ENCODE results near the gene ARSB. TPM values are rescaled to one million over a fixed set of nuclear protein-coding genes. Genes with fewer than 3 reads are reported as not detected.
"Not testable (repeated sequence)": the region's sequence is repeated elsewhere in the genome, so short reads cannot be mapped to it uniquely, and the experiment has no call there.

Gene ARSB
- polyA plus RNA-seq, 4 donors, result 17.6 to 20.6 (median 19.0) TPM

DNA sequence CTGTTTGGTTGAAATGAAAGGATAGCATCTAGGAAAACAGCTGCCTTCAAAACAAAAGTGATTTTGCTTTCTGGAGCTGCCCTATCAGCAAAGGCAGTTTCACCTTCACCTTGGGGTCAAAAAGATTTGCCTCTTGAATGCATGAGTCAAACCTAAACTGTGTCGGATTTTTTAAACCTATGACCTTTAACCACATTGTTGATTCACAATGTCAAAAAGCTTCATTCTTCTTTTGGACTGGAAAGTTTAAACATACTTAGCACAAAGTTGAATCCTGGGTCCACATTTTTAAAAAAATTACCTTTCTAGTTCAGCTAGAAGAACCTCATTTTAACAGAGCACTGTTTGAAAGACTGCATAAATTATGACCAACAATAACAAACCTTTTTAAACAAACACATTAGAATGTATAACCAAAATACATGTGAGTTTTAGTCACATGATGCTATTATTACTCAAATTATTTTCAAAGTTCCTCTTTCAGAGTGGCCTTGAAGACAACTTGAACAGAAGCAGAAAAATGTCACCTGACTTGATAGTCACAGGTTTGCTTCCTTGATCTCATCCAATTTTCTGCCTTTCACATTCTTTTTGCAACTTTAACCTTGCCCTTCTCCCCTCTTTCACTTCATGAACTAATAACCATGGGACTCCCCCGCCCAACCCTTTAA is 226.8 kb downstream of the ARSB start:
- DNase-seq (ENCODE audit: low read depth in 4 of 4, low spot score in 2 of 4), result no peak

DNA sequence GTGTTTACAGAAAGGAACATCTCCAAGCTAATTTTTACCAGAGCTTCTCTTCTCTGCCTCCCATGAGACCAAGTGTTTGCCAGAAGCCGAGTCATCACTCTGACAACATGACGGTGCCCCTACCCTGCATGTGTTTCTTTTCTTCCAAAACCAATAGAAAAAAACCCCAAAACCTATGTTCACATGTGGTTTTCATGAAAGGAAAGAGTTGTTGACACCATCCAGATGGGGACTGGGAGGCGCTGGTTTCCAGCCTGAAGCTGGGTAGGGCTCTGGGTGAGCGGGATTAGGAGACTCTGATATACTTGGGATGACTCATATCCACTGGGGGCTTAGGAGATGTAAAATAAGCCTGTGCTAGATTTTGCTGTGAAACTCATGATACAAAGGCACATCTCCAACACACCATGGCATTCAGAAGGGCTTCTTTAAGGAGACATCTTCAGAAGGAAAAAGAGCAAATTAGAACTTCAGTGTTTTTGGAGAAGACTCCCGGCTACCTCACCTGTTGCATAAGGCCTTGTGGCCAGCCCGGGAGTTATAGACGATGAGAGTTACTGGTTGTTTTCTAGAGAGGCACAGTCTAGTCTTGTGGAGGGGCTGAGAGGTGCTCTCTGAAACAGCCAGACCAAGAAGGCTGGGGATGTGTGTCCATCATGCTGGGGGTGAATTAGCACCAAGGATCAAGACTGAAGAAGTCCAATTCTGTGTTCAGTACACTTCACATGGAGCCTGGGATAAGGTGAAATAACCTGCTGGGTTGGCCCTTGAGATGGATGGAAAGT is 227.6 kb downstream of the ARSB start:
- DNase-seq (ENCODE audit: low read depth in 4 of 4, low spot score in 2 of 4), result no peak

DNA sequence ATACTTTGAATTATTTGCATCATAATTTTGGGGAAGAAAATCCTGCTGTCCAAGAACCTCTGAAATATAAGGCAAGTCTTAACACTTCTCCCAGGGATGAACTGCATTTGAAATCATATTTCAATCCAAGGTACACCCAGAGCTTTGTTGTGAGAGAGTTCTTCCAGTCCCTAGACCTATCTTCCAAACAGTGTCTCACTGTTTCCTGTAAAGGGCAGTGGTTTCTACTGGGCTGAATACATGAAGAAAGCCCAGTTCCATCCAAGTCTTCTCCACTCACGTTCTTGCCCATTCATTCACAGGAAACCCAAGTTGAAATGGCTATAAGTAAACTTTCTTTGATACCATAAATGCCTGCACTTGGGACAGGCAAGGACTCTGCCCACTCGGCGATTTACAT is 228.3 kb downstream of the ARSB start:
- DNase-seq (ENCODE audit: low read depth in 4 of 4, low spot score in 2 of 4), result no peak

DNA sequence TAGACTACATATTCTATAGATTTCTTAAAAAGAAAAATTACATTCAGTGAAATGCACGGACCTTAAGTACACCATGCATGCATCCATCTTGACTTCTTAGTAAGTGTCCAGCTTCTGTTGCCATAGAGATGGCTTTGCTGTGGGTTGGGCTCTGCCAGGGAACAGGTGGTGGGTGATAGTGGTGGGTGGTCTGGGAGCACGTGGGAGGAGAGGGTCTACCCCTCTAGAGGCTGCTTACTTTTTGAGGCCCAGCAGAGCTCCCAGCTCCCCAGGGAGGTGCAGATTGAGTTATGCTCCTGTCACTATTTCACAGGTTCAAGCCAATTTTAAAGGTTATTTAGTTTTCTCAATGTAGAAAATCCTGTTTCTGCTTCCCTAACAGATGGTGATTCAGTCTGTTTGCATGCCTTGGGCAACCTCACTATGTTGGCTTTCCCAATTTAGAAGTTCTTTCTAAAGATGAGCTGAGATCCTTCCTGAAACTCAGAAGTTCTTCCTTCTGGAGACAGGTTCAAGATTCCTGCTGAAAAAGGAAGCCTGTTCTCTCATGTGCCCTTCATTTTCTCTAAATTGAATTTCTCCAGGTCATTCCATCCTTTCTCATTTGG is 229.2 kb downstream of the ARSB start:
- DNase-seq (ENCODE audit: low read depth in 4 of 4, low spot score in 2 of 4), result no peak

DNA sequence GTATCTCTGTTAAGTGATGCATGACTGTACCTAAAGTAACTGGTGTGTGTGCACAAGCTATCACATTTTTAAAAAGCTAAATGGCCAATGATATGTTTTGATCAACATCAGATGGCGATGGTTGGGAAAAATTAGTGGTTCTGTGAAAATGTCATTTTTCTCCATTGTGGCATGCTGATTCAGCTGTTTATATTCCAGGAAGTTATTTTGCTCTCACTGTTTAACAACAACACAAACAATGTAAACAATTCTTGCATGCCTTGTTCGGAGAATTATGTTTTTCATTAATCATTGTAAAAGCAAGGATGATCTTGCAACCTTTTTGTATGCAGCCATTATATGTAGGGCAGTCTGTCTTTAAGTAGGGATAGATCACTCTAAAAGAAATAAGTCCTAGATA is 230.5 kb downstream of the ARSB start:
- DNase-seq (ENCODE audit: low read depth in 4 of 4, low spot score in 2 of 4), result no peak

GRCh38 chr5:78753093-78753531 is 232.0 kb downstream of the ARSB start:
- no peak for DNase-seq (ENCODE audit: low read depth in 4 of 4, low spot score in 2 of 4)

DNA sequence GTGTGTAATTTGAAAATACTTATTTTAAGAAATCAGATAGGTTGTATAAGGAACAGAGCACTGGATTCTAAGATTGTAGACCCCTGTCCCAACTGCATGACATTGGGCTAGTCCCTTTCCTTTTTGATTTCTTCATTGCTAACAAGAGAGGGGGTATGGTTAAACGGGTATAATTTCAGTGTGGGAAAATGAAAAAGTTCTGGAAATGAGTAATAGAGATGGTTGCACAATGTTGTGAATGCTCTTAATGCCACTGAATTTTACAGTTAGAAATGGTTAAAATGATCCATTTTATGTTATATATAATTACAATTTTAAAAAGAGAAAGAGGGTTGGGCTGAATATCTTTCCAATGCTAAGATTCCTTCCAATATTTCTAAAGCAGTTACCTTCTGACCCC is 233.2 kb downstream of the ARSB start:
- DNase-seq (ENCODE audit: low read depth in 4 of 4, low spot score in 2 of 4), result no peak

- no peak for DNase-seq (ENCODE audit: low read depth in 4 of 4, low spot score in 2 of 4)
Measured at GRCh38 chr5:78750281-78750680, 234.8 kb downstream of the ARSB start.

DNA sequence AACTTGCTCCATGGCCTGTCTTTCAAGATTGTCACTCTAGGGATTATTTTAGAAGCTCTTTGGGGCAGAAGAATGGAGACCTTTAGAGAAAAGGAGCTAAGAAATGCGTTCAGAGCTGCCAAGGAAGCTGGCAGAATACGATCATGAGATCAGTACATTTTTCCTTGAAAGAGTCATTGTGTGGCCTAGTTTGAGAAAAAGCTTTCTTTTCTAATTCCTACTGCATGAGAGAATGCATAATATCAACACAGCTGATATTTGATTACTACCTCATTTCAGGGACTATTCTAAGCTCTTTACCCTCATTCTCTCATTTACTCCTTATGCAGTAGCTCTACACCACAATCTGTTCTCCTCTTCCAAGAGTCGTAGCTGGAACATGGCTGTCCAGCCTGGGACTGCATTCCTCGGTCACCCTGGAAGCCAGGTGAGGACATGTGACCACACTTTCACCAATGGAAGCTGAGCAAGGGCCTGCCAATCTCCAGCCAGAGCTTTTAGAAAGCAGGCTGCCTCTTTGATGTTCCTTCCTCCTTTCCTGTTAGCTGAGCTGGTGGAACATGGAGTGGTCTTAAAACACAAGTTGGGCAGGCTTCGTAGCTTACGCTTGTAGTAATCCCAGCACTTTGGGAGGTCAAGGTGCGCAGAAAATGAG is 237.3 kb downstream of the ARSB start:
- no peak for DNase-seq (ENCODE audit: low read depth in 4 of 4, low spot score in 2 of 4)

DNA sequence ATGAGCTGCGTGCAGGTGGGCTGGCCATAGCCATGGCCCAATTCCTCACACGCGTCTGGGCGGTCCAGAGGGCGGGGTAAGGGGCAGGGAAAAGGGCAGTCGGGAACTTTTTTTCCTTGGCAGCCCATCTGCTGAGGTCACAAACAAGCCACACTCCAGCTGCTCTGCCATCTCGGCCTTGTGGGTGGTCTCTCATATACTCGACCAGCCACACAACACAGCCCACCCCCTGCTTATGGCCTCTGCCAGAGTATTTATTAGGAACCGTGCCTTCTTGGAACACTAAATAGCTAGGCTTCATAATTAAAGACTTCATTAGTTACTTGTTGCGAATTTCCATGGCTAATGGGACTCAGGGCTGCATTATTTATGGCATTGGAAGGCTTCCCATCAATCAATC is 238.1 kb downstream of the ARSB start:
- DNase-seq (ENCODE audit: low read depth in 4 of 4, low spot score in 2 of 4), result no peak

GRCh38 chr5:78746021-78746770 is 238.9 kb downstream of the ARSB start:
- no peak for DNase-seq (ENCODE audit: low read depth in 4 of 4, low spot score in 2 of 4)

DNA sequence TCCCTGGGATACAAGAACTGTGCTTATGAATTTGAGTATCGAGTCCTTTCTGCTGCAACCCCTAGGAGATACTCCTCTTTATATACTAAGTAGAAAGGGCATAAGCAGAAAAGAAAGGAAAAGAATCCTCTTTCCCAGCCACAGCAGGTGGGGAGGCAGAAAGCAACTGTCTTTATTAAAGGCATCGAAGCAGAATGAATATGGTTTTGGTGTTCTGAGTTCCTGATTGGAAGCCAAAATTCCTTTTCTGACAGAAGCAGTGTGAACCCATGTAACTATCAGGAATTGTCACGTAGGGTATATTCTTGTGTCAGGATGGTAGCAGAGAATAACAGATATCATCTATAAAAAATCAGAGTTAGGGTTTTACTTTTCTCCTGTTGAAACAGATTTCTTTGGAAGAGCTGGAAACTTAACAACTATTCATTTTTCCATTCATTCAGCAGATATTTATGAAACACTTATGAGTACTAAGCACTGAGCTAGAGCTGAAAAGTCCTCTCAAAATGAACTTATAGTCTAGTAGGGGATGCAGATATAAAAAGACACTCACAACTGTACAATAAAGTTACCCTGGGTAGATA is 240.1 kb downstream of the ARSB start:
- DNase-seq (ENCODE audit: low read depth in 4 of 4, low spot score in 2 of 4), result no peak

DNA sequence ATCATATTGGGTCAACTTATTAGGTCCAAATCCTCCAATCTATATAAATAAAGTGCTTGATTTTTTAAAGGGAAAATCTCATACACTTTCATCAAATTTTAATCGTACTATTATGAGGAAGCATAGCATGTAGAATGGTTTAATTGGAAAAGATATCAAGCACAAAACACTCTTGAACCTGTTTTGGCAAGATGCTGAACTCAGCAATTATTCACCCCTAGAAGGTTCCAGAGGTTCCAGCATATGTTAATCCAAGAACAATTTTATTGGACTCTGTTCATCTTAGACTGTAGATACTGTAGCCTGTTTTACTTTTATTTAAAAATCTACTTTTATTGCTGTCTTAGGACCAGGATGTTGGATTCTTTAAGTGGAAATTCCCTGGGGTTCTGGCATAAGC is 244.1 kb downstream of the ARSB start:
- no peak for DNase-seq (ENCODE audit: low read depth in 4 of 4, low spot score in 2 of 4)

DNA sequence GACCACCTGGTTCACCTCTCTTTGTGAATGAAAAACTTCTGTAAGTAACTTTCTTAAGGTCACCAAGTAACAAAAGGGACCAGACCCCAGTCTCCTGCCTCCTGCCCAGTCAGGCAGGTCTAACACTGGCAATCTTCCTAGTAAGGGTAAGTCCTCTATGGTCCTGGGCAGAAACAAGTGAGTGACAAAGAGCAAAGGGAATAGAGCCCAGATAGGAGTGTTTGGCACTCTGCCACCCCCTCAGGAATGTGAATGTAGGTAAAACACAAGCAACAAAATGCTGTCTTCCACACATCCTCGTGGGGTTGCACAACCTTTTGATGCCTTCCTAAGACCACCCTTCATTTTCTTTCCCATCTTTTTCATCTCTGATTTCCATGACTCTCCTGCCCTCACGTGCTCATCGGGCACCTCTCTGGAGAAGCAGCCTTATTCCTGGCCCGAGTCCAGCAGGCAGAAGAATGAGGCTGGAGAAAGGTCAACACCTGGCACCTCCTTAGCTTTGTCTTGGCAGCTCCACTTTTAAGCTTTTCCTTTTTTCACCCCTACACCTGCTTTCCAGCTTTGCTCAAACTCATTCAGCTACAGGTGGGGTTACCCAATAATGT is 246.3 kb downstream of the ARSB start:
- no peak for DNase-seq (ENCODE audit: low read depth in 4 of 4, low spot score in 2 of 4)

- no peak for DNase-seq (ENCODE audit: low read depth in 4 of 4, low spot score in 2 of 4)
Measured at GRCh38 chr5:78738104-78738503, 247.0 kb downstream of the ARSB start.

DNA sequence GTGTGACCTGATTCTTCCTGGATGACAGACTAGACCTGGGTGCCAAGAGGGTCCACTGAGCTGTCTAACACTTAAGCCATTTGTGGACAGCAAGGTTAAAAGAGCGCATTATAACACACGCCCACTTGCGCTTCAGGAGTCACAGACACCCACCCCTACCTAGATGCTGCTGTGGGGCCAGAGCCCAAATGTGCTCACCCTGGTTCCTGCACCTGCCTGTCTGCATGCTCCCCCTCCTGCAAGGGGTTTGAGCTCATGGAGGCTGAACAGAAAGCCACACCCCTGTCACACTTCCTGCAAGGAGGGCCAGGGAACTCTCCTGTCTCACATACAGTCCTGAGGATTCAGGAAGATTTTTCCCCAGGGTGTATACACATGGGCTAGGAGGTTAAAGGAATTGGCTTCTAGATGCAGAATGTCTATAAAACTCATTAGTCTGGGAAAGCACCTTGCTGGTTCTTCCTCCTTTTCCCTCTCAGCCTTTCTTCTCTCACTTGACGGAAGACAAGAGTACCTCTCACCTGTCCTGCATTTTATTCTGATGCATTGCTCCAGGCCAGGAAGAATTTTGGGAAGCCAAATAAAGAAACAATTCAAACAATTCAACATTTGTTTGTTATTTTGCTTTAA is 249.2 kb downstream of the ARSB start:
- DNase-seq (ENCODE audit: low read depth in 4 of 4, low spot score in 2 of 4), result no peak

DNA sequence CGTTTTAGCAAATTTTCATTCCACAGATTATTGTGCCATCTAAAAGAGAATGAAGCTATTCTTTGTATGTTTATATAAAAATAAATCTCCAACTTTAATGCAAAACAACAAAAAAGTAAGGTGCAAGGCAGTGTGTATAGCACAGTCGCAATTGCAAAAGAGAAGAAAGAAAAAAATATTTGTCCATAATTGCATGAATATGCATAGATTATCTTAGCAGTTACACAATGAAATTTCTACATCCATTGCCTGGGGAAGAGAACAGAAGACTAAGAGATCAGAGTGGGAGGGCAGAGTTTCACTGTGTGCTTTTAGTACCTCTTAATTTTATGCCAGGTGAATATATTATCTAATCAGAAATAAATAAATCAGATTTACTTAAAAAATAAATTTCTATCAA is 250.2 kb downstream of the ARSB start:
- DNase-seq (ENCODE audit: low read depth in 4 of 4, low spot score in 2 of 4), result no peak

DNA sequence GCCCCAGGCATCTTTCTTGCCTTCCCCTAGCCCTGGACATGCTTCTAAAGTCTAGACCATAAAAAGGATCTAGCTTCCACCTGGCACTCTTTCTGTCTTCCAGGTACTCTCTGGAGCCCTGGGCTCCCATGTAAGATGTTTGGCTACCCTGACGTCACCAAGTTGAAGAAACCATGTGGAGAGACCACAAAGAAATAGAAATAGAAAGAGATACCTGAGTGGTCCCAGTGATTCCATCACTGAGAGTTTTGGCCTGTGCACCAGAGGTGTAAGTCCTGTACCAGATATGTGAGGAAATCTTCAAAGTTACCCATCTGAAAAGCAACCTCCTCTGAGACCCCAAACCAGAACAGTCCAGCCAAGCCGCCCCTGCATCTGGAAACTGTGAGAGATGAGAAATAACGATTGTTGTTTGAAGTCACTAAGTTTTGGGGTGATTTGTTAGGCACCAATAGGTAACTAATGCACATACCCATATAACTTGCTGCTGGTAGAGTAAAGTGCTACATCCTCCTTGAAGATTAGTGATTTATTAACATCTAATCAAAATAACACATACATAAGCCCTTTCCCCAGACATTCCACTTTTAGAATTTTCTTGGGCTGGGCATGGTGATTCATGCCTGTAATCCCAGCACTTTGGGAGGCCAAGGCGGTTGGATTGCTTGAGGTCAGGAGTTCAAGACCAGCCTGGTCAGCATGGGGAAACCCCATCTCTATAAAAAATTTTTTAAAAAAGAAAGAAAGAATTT is 250.8 kb downstream of the ARSB start:
- no peak for DNase-seq (ENCODE audit: low read depth in 4 of 4, low spot score in 2 of 4)

DNA sequence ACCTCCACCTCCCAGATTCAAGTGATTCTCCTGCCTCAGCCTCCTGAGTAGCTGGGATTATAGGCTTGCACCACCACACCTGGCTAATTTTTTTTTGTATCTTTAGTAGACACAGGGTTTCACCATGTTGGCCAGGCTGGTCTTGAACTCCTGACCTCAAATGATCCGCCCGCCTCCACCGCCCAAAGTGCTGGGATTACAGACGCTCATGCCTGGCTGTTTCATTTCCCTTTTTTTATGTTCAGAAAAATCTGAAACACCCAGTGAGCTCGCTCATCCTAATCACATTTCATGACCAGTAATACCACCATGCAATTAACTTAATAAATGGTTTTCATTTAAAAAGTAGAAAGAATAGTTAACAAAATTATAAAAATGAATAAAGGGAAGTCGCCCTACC is 252.4 kb downstream of the ARSB start:
- not testable (repeated sequence) for DNase-seq (ENCODE audit: low read depth in 4 of 4, low spot score in 2 of 4)

Data from left renal cortex interstitium (tissue), 4 donors.